ENCODE data around the gene HDDC3. TPM values are rescaled to one million over a fixed set of nuclear protein-coding genes. Genes with fewer than 3 reads are reported as not detected.

The HDDC3 gene
- total and polyA plus RNA-seq, 9 of the 15 experiments (the other 6 are each of a cell fraction or from before 2014, with no cell fraction given): 14.9 to 55.8 (median 36.9) TPM

GRCh38 chr15:90881978-90882721 lies 50.2 kb downstream of the HDDC3 start:
- DNase-seq (ENCODE audit: extremely low read depth in 1 of 4, low spot score in 3 of 4) (peak in 1 of 4 experiments; percentile 9), ATAC-seq (peak; percentile 11), FAIRE-seq (no peak)
- ChIA-PET POLR2A (interaction anchor here (0.6 to 1.7 kb wide), 9 partner anchors 9 to 93 kb away, joined by 3 to 8 read pairs (median 3); partner anchors contain the start of gene FURIN), CTCF (ENCODE audit: low intra/inter-chr PET ratio) (no interaction called here)
- H3K27ac ChIP-seq (ENCODE audit: extremely low read depth, low read depth, low read length): no peak overlapping the region
- no peak overlapping the region for H2AFZ ChIP-seq (ENCODE audit: low read depth, low read length)
- WGBS (ENCODE audit: insufficient coverage, low coverage, missing lambda C conversion rate): 89% methylated on average over 13 of the region's 19 CpGs
- no peaks in the 10 kb centered on the region for H3K79me2 ChIP-seq (ENCODE audit: control insufficient read depth, insufficient read depth, low read length)
- no peaks in the 10 kb centered on the region for H3K9me3 ChIP-seq (replicated peaks; ENCODE audit: control insufficient read depth, insufficient read depth, low read depth, low read length)
- peaks cover 10 to 69% of the 10 kb centered on the region in 2 experiments; a peak in 4 of 5 replicates for H3K4me1 ChIP-seq (replicated peaks in 1 of 2; ENCODE audit: control insufficient read depth in 2 of 2, insufficient read depth in 2 of 2, low read length in 2 of 2)
- in situ Hi-C loops (cut with MboI) (loop anchor here (10.0 kb wide), 1 partner anchor 567 kb away; no protein-coding TSS in a partner anchor), intact Hi-C loops (cut with micrococcal nuclease) (loop anchor here (10.0 kb wide), 1 partner anchor 557 kb away; no protein-coding TSS in a partner anchor)
- H4K20me1 ChIP-seq (replicated peaks; ENCODE audit: control insufficient read depth, insufficient read depth, low read length): peaks cover 6% of the 10 kb centered on the region; the same call in 1 of the 2 replicates
- no peak overlapping the region for H3K4me2 ChIP-seq (ENCODE audit: insufficient read depth, low read length)
- no peak overlapping the region for H3K4me3 ChIP-seq
- peak overlapping the region in 1 of 2 experiments; percentile 40; a peak in 1 of 4 replicates for H3K9ac ChIP-seq (ENCODE audit: insufficient read depth in 1 of 2, low read depth in 2 of 2, low read length in 2 of 2)
- peaks cover 64% of the 10 kb centered on the region for H3K36me3 ChIP-seq (ENCODE audit: control insufficient read depth, insufficient read depth, low read length)
- H3K9me1 ChIP-seq (ENCODE audit: control insufficient read depth, insufficient read depth, low read length): peaks cover 3% of the 10 kb centered on the region
- BruUV-seq (replicated peaks): TSS peak; percentile 29
- no peaks in the 10 kb centered on the region for H3K27me3 ChIP-seq (ENCODE audit: control insufficient read depth in 2 of 2, insufficient read depth in 2 of 2, low read length in 2 of 2)
- TF ChIP-seq POLR2AphosphoS5 (IDR thresholded peaks at IDR 0.05; ENCODE audit: control insufficient read depth, insufficient read depth, low read depth, low read length) (peak; percentile 32; the same call in 1 of the 2 replicates), MECOM (CRISPR knock-in tag; IDR thresholded peaks at IDR 0.05) (no peak), MGA (IDR thresholded peaks at IDR 0.05) (no peak), XRCC5 (IDR thresholded peaks at IDR 0.05; ENCODE audit: low read depth, low read length) (no peak), BMI1 (IDR thresholded peaks at IDR 0.05; ENCODE audit: low read length) (no peak), MYNN (IDR thresholded peaks at IDR 0.05) (peak; percentile 68), MYNN (CRISPR knock-in tag; IDR thresholded peaks at IDR 0.05) (no peak), ZFX (CRISPR knock-in tag; IDR thresholded peaks at IDR 0.05) (0 out of 2 replicates have a peak, but pooled peaks have one; percentile 43), CREBBP (IDR thresholded peaks at IDR 0.05; ENCODE audit: low read depth, low read length) (no peak), SUPT5H (IDR thresholded peaks at IDR 0.05) (peak; percentile 55)
